Neural cell (in vitro differentiated cells): ENCODE data around the gene FARP1. TPM values are rescaled to one million over a fixed set of nuclear protein-coding genes. Genes with fewer than 3 reads are reported as not detected.

Experiments used
- H2AFZ ChIP-seq: fragments of 200-600, 300-800 bp; sonication (generic), shearing (Covaris generic); 2 replicates; pipeline ENCODE4 v1.6.0; 2014; ENCODE audit warnings: low read depth, mild to moderate bottlenecking, antibody characterized with exemption, low read length, moderate library complexity
- H3F3A ChIP-seq: fragments of 200-600 bp; shearing (Covaris generic); 2 replicates; pipeline ENCODE4 v1.6.1; 2016; ENCODE audit warnings: mild to moderate bottlenecking, moderate library complexity, mixed read lengths, antibody characterized with exemption, low read length; ENCODE audit not compliant: insufficient read depth, poor library complexity, severe bottlenecking
- H3K27ac ChIP-seq: fragments of 200-600, 300-800 bp; sonication (generic), shearing (Covaris generic); 2 replicates; pipeline ENCODE4 v1.5.1; 2014; ENCODE audit warnings: mild to moderate bottlenecking, low read length, moderate library complexity
- H3K27me3 ChIP-seq: fragments of 300-800, 200-600 bp; sonication (generic), shearing (Covaris generic); 2 replicates; pipeline ENCODE4 v1.6.0; 2014; ENCODE audit warnings: mild to moderate bottlenecking, low read depth, low read length, moderate library complexity; ENCODE audit not compliant: insufficient read depth
- H3K36me3 ChIP-seq: fragments of 300-800, 200-600 bp; sonication (generic), shearing (Covaris generic); 2 replicates; pipeline ENCODE4 v1.5.1; 2014; ENCODE audit warnings: mild to moderate bottlenecking, antibody characterized with exemption, low read length, moderate library complexity; ENCODE audit not compliant: insufficient read depth
- H3K4me2 ChIP-seq: fragments of 300-800, 200-600 bp; sonication (generic), shearing (Covaris generic); 2 replicates; pipeline ENCODE4 v1.6.0; 2014; ENCODE audit warnings: mild to moderate bottlenecking, low read length
- H3K4me3 ChIP-seq: fragments of 300-800, 200-600 bp; sonication (generic), shearing (Covaris generic); 2 replicates; pipeline ENCODE4 v1.5.1; 2014; ENCODE audit warnings: mild to moderate bottlenecking, low read length, moderate library complexity
- H3K79me2 ChIP-seq: fragments of 200-600 bp; shearing (Covaris generic); replicated peaks from 2 replicates; pipeline ENCODE4 v1.6.0; 2014; ENCODE audit warnings: mild to moderate bottlenecking, low read length, moderate library complexity; ENCODE audit not compliant: insufficient read depth
- H3K9ac ChIP-seq: fragments of 300-800, 200-600 bp; sonication (generic), shearing (Covaris generic); 2 replicates; pipeline ENCODE4 v1.6.1; 2016; ENCODE audit warnings: mild to moderate bottlenecking, low read length, mixed read lengths
- H3K9me2 ChIP-seq: fragments of 200-600 bp; shearing (Covaris generic); 2 replicates; pipeline ENCODE4 v1.6.1; 2016; ENCODE audit warnings: mild to moderate bottlenecking, low read length, mixed read lengths; ENCODE audit not compliant: insufficient read depth
- H3K9me3 ChIP-seq: fragments of 200-600, 300-800 bp; sonication (generic), shearing (Covaris generic); 2 replicates; pipeline ENCODE4 v1.6.1; 2016; ENCODE audit warnings: mild to moderate bottlenecking, mixed run types, low read length, moderate library complexity, mixed read lengths
- H4K20me1 ChIP-seq: fragments of 200-600 bp; shearing (Covaris generic); 2 replicates; pipeline ENCODE4 v1.6.1; 2016; ENCODE audit warnings: mild to moderate bottlenecking, mixed run types; ENCODE audit not compliant: insufficient read depth
- EP300 ChIP-seq: fragments of 450-650 bp; conservative IDR thresholded peaks from 2 replicates; pipeline ENCODE4 v1.6.1; 2014; ENCODE audit warnings: antibody characterized with exemption, mild to moderate bottlenecking, moderate library complexity; ENCODE audit not compliant: poor library complexity, severe bottlenecking
- EZH2 ChIP-seq: fragments of 200-600, 300-800 bp; shearing (Covaris generic), sonication (generic); IDR thresholded peaks from 2 replicates; pipeline ENCODE4 v1.6.1; 2014; ENCODE audit warnings: antibody characterized with exemption, low read length, borderline replicate concordance, mild to moderate bottlenecking; ENCODE audit not compliant: insufficient read depth, poor library complexity, severe bottlenecking
- MXI1 ChIP-seq: fragments of 450-650 bp; conservative IDR thresholded peaks from 2 replicates; pipeline ENCODE4 v1.6.1; 2014; ENCODE audit warnings: antibody characterized with exemption, mild to moderate bottlenecking; ENCODE audit not compliant: poor library complexity, severe bottlenecking
- POLR2AphosphoS5 ChIP-seq: IDR thresholded peaks from 2 replicates; pipeline ENCODE4 v1.6.1; 2012
- RAD21 ChIP-seq: fragments of 450-650 bp; conservative IDR thresholded peaks from 2 replicates; pipeline ENCODE4 v1.6.1; 2014; ENCODE audit warnings: antibody characterized with exemption, mild to moderate bottlenecking, moderate library complexity
- SMC3 ChIP-seq: fragments of 450-650 bp; conservative IDR thresholded peaks from 2 replicates; pipeline ENCODE4 v1.6.1; 2014; ENCODE audit warnings: antibody characterized with exemption, mild to moderate bottlenecking, moderate library complexity; ENCODE audit not compliant: poor library complexity
- TAF1 ChIP-seq: IDR thresholded peaks from 2 replicates; pipeline ENCODE4 v1.6.1; 2012; ENCODE audit warnings: low read depth
- polyA plus RNA-seq: library from polyadenylated mRNA; depleted of rRNA; stranded (reverse); fragments of >200 nt; gene quantifications from 2 replicates; pipeline ENCODE4 v1.2.3, GENCODE V29; 2014
- TF ChIP-seq, protein P1 (sequence below): fragments of 450-650 bp; IDR thresholded peaks from 2 replicates; pipeline ENCODE4 v1.5.1; 2014; ENCODE audit warnings: antibody characterized with exemption, mild to moderate bottlenecking, moderate library complexity; ENCODE audit not compliant: poor library complexity, severe bottlenecking
- TF ChIP-seq, protein P2 (sequence below): IDR thresholded peaks from 2 replicates; pipeline ENCODE4 v1.6.1; 2012; ENCODE audit warnings: borderline replicate concordance

FARP1 gene
- polyA plus RNA-seq, 1 donor from 2014 or later, result 19.7 TPM

DNA sequence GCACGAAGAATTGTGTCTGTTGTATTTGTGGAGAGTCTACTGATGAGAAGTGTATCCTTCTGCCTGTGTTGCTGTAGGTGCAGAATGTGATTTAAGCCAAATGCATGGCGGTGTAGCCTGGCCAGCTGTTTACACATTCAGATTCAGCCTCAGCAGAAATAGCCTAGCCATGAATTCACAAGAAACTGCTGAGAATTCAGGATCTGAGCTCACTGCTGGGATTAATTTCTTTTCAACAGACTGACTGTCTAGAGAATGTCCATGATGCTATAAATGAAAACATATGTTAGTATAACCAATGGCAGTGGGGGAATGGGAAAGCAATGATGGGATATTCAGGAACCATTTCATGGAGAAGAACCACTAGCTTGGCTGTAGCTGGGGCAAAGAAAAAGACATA is 111.6 kb downstream of the FARP1 start:
- Histone ChIP-seq H3K79me2 (peaks cover 14% of the 10 kb centered on the region), H3K9me3 (no peaks in the 10 kb centered on the region), H3F3A (no peaks in the 10 kb centered on the region), H4K20me1 (no peaks in the 10 kb centered on the region), H3K27me3 (no peaks in the 10 kb centered on the region), H3K36me3 (no peaks in the 10 kb centered on the region), H3K4me2 (no peak overlapping the region), H3K27ac (no peak overlapping the region), H3K4me3 (no peak overlapping the region), H2AFZ (no peak overlapping the region), H3K9ac (no peak overlapping the region), H3K9me2 (no peaks in the 10 kb centered on the region)
- TF ChIP-seq TAF1 (no peak), MXI1 (no peak), RAD21 (no peak), POLR2AphosphoS5 (no peak), SMC3 (no peak), EP300 (no peak), EZH2 (no peak)
- TF ChIP-seq, protein P1, sequence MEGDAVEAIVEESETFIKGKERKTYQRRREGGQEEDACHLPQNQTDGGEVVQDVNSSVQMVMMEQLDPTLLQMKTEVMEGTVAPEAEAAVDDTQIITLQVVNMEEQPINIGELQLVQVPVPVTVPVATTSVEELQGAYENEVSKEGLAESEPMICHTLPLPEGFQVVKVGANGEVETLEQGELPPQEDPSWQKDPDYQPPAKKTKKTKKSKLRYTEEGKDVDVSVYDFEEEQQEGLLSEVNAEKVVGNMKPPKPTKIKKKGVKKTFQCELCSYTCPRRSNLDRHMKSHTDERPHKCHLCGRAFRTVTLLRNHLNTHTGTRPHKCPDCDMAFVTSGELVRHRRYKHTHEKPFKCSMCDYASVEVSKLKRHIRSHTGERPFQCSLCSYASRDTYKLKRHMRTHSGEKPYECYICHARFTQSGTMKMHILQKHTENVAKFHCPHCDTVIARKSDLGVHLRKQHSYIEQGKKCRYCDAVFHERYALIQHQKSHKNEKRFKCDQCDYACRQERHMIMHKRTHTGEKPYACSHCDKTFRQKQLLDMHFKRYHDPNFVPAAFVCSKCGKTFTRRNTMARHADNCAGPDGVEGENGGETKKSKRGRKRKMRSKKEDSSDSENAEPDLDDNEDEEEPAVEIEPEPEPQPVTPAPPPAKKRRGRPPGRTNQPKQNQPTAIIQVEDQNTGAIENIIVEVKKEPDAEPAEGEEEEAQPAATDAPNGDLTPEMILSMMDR, result no peak
- TF ChIP-seq, protein P2, sequence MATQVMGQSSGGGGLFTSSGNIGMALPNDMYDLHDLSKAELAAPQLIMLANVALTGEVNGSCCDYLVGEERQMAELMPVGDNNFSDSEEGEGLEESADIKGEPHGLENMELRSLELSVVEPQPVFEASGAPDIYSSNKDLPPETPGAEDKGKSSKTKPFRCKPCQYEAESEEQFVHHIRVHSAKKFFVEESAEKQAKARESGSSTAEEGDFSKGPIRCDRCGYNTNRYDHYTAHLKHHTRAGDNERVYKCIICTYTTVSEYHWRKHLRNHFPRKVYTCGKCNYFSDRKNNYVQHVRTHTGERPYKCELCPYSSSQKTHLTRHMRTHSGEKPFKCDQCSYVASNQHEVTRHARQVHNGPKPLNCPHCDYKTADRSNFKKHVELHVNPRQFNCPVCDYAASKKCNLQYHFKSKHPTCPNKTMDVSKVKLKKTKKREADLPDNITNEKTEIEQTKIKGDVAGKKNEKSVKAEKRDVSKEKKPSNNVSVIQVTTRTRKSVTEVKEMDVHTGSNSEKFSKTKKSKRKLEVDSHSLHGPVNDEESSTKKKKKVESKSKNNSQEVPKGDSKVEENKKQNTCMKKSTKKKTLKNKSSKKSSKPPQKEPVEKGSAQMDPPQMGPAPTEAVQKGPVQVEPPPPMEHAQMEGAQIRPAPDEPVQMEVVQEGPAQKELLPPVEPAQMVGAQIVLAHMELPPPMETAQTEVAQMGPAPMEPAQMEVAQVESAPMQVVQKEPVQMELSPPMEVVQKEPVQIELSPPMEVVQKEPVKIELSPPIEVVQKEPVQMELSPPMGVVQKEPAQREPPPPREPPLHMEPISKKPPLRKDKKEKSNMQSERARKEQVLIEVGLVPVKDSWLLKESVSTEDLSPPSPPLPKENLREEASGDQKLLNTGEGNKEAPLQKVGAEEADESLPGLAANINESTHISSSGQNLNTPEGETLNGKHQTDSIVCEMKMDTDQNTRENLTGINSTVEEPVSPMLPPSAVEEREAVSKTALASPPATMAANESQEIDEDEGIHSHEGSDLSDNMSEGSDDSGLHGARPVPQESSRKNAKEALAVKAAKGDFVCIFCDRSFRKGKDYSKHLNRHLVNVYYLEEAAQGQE, result no peak

DNA sequence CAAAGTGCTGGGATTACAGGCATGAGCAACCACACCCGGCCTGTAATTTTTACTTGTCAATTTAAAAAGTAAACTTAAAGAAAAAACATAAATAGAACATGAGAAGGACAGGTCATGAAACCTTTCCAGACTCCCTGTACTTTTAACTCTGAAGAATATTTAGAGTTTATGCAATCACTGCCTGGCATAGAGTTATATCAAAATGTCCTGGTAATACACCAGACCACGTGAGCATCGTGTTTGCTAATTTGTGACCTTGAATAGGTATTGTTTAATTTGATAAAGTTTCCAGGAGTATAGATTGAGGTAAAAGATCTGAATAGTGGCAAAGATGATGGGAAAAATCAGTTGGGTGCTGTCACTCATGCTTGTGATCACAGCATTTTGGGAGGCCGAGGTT is 115.3 kb downstream of the FARP1 start:
- H3K27ac ChIP-seq, result no peak overlapping the region
- H3F3A ChIP-seq, result no peaks in the 10 kb centered on the region
- no peak overlapping the region for H3K4me2 ChIP-seq
- H3K4me3 ChIP-seq, result no peak overlapping the region
- H3K27me3 ChIP-seq, result no peaks in the 10 kb centered on the region
- TF ChIP-seq, protein P2, result no peak
- H3K9ac ChIP-seq, result no peak overlapping the region
- no peak overlapping the region for H2AFZ ChIP-seq
- H3K79me2 ChIP-seq, result peaks cover 13% of the 10 kb centered on the region
- no peaks in the 10 kb centered on the region for H3K9me2 ChIP-seq
- H4K20me1 ChIP-seq, result no peaks in the 10 kb centered on the region
- no peaks in the 10 kb centered on the region for H3K9me3 ChIP-seq
- no peaks in the 10 kb centered on the region for H3K36me3 ChIP-seq
